Iris pigment epithelial cell (primary cell): ENCODE data around the gene EHBP1.

Experiments used
- DNase-seq: peaks from one replicate; pipeline ENCODE4 v3.0.0-alpha.2; 2011; ENCODE audit warnings: low read depth

The EHBP1 gene

DNA sequence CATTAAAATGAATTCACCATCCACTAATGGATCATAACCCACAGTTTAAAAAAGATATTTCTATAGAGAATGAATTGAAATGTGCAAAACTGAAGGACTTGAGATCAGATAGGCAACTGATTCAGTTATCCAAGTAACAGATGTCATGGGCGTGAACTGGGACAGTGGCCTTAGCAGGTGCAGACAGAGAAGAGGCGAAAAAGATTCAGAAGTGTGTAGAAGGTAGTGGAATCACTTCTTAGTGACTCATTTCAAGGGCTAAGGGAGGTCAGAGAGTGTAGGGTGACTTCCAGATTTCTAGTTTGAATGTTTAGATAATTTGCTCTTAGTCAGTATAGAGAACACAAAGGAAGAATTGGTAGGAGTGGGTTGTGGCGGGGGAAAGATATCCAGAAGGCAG lies 79.7 kb downstream of the EHBP1 start:
- peak; percentile 68 for DNase-seq

DNA sequence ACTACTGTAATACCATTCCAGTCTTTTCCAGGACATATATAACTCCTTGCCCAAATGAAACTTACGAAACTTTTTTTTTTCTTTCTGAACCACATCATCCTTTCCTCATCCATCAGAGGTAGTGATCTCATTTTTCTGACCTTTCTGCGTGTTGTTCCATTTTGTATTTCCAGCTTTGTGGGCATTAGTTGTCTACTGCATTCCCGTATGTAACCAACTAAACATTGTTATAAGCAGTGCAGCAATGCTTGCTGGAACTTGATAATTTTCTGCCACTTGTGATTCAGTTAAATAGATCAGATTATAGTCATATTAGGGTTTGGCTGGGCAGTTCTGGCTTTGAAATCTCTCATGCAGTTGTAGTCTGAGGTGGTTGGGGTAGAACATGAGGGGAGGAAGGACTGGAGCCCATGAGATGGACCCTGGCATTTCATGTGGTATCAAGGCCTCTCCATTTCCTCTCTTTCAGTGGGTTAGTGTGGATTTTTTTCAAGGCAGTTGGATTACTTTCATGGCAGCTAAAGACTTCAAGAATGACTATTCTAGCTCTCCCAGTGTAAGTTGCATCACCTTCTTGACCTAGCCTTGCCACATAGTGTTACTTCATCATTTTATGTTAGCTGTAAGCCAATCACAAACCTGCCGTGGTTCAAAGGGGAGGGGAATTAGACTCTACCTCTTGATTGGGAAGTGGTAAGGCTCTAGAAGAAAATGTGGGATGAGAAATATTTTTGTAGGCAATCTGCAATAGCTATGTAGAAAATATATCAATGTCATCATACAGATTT lies 80.5 kb downstream of the EHBP1 start:
- peak; percentile 76 for DNase-seq

- peak; percentile 56 for DNase-seq
Observed at GRCh38 chr2:62787386-62787785, 81.9 kb downstream of the EHBP1 start.

- DNase-seq: no peak
Observed at GRCh38 chr2:62789518-62789917, 84.0 kb downstream of the EHBP1 start.

- DNase-seq: no peak
Observed at GRCh38 chr2:62789918-62790317, 84.4 kb downstream of the EHBP1 start.

DNA sequence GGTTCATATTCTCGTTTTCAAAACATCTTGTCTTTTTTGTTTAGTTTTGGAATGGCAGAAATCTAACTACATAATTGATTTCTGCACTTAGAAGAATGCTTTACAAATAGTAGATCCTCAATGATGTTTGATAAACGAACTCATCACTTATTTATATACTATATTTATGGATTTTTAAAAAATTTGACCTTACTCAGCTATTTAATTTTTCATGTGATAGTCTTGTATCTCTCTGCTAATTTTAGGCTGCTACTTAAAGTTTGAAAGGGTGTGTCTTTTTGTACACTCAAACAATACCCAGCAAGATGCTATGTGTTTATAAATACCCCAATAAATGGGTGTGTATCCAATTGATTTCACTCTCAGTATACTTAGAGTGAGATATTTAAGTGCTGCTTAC lies 86.9 kb downstream of the EHBP1 start:
- DNase-seq: no peak

GRCh38 chr2:62793213-62793612 lies 87.7 kb downstream of the EHBP1 start:
- DNase-seq: no peak

DNA sequence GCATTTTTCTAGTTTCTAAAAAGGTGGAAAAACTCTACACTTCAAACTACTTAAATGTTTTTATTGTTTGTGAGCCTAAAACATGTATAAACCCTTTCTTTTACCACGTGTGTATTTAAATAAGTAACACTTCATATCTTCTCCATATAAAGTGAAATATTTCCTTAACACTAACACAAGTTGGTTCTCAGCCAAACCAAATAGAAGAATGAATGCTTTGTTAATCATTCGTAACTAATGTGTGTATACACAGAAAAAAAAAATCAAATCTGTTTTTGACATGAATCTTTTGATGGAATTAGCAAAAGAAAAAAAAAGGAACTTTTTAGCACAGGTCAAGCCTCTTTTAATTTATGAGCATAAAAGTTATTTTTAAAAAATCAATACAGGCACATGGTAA lies 89.3 kb downstream of the EHBP1 start:
- DNase-seq: peak; percentile 58

- no peak for DNase-seq
Observed at GRCh38 chr2:62795341-62795740, 89.8 kb downstream of the EHBP1 start.

GRCh38 chr2:62797107-62797506 lies 91.6 kb downstream of the EHBP1 start:
- no peak for DNase-seq

DNA sequence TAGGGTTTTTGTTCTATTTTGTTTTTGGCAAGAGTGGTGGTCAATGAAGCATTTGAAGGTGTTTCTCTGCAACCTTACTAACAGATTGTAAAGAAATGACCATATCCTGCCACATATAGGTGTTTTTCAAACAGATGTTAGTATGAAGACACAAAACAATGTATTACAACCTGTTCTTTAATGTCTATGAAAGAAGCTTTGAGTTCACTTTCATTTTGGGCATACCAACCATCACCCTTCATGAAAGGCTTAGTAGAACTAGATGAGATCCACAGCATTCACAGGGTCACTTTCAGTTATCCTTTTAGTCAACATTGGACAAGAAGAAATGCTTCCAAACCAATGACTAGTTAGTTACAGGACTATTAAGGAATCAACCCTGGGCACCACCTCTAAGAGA lies 95.1 kb downstream of the EHBP1 start:
- no peak for DNase-seq

- no peak for DNase-seq
Observed at GRCh38 chr2:62801110-62801509, 95.6 kb downstream of the EHBP1 start.

GRCh38 chr2:62801814-62802523 lies 96.5 kb downstream of the EHBP1 start:
- DNase-seq: no peak

GRCh38 chr2:62803961-62804360 lies 98.4 kb downstream of the EHBP1 start:
- no peak for DNase-seq

DNA sequence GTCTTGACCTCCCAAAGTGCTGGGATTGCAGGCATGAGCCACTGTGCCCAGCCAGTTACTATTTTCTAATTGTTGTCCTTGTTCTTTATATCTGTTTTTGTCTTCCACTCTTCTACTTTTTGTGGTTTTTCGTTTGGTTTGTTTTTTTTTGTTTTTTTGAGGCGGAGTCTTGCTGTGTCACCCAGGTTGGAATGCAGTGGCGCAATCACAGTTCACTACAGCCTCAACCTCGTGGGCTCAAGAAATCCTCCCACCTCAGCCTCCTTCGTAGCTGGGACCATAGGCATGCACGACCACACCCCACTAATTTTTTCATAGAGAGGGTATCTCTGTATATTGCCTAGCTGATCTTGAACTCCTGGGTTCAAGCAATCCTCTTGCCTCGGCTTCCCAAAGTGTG lies 100.7 kb downstream of the EHBP1 start:
- DNase-seq: peak; percentile 62

DNA sequence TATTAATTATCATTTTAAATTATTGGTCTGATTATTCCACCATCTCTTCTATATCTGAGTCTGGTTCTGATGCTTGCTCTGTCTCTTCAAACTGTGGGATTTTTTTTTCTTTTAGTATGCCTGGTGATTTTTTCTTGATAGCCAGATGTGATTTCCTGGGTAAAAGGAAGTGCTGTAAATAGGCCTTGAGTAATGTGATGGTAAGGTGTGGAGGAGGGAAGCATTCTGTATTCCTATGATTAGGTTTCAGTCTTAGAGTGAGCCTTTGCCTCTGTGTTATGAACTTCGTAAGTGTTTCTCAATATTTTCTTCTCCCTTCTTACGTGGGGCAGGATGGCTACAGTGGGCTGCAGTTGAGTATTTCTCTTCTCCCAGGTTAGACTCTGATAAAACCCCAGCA lies 103.0 kb downstream of the EHBP1 start:
- DNase-seq: no peak

- DNase-seq: no peak
Observed at GRCh38 chr2:62811086-62811485, 105.6 kb downstream of the EHBP1 start.

DNA sequence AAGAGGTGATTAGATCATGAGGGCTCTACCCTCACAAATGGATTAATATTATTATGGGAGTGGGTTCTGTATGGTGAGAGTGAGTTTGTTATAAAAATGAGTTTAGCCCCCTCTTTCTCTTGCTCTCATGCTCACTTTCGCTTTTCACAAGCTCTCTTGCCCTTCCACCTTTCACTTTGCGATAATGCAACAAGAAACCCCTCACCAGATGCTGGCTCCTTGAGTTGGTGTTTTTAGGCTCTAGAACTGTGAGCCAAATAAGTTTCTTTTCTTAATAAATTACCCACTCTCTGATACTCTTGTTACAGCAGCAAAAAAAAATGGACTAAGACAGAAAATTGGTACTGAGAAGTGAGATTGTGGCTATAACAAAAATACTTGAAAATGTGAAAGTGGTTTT lies 106.5 kb downstream of the EHBP1 start:
- no peak for DNase-seq

- DNase-seq: no peak
Observed at GRCh38 chr2:62812921-62813825, 107.7 kb downstream of the EHBP1 start.

- DNase-seq: peak; percentile 84
Observed at GRCh38 chr2:62814123-62814522, 108.6 kb downstream of the EHBP1 start.

DNA sequence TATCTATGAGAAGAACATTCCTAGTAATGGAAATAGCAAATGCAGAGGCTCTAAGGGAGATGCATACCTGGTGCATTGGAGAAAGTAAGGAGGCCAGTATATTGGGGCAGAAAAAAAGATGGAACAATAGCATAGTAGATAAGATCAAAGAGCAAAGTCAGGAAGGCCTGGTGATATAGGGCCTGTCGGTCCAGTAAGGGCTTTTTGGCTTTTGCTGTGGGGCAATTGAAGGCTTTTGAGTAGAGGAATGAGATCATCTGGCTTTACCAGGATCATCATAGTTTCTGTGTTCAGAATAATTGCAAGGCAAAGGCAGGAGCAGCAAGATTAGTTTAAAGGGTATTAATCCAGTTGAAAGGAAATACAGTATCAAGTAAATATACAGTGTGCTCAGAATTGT lies 111.8 kb downstream of the EHBP1 start:
- DNase-seq: no peak

- DNase-seq: peak; percentile 70
Observed at GRCh38 chr2:62817995-62818713, 112.6 kb downstream of the EHBP1 start.
